ENCODE data around the gene PLXDC2. TPM values are rescaled to one million over a fixed set of nuclear protein-coding genes. Genes with fewer than 3 reads are reported as not detected.

Gene PLXDC2
- total and polyA plus RNA-seq, 10 of the 15 experiments (the other 5 are each of a cell fraction or from before 2014, with no cell fraction given) = 0.05 to 1.8 (median 0.14) TPM; not detected in 2

DNA sequence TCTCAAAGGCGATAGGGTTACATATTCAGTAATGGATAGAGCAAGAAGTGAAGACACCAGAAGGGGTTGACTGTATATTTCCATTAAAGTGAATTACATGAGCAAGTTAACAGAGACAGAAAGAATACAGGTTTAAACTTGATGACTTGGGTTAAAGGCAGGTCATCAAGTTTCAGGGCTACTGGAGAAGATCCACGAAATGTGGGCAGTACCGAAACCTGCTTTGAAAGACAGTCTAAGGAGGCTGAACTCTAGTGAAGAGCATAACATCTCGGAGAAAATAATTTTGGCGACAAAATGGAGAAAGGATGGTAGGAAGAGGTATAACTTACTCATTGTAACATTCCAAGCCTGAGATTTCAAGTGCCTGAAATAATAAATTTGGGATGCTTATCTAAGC, 26.6 kb upstream of the PLXDC2 start:
- in situ Hi-C loops (cut with MboI) (no loop called here), intact Hi-C loops (cut with micrococcal nuclease; ENCODE audit: unreplicated experiment) (no loop called here)
- Histone ChIP-seq H3K27ac (ENCODE audit: control insufficient read depth, insufficient read depth) (no peak overlapping the region), H3K79me2 (ENCODE audit: control insufficient read depth, insufficient read depth, low read length) (no peaks in the 10 kb centered on the region), H3K4me3 (no peak overlapping the region), H3K4me1 (ENCODE audit: control insufficient read depth, insufficient read depth, low read length) (no peaks in the 10 kb centered on the region), H3K4me2 (ENCODE audit: control insufficient read depth, insufficient read depth) (no peak overlapping the region), H3K9ac (ENCODE audit: control insufficient read depth, insufficient read depth, low read length) (no peak overlapping the region), H2AFZ (ENCODE audit: control insufficient read depth, low read depth, low read length) (no peak overlapping the region), H3K36me3 (ENCODE audit: control insufficient read depth in 2 of 2, insufficient read depth in 2 of 2, low read length in 1 of 2) (no peaks in the 10 kb centered on the region), H4K20me1 (ENCODE audit: control insufficient read depth, insufficient read depth) (no peaks in the 10 kb centered on the region), H3K9me3 (replicated peaks; ENCODE audit: control insufficient read depth, insufficient read depth, low read length) (no peaks in the 10 kb centered on the region), H3K27me3 (replicated peaks in 1 of 2; ENCODE audit: control insufficient read depth in 2 of 2, insufficient read depth in 2 of 2, low read length in 1 of 2) (no peaks in the 10 kb centered on the region)
- SMC1A ChIA-PET (ENCODE audit: uncharacterized antibody, unreplicated experiment) = no interaction called here
- ATAC-seq = no peak
- BruUV-seq (replicated peaks) = no TSS peak
- POLR2A ChIA-PET = no interaction called here
- 20% methylated on average over 5 of the region's 5 CpGs for WGBS (ENCODE audit: insufficient coverage, insufficient replicate concordance, low lambda C conversion rate, missing lambda C conversion rate)
- no peak for FAIRE-seq
- RAD21 ChIA-PET (ENCODE audit: unreplicated experiment) = no interaction called here
- CTCF ChIA-PET = interaction anchor here (0.7 kb wide), 2 partner anchors 25 to 183 kb away, joined by 3 to 5 read pairs; no protein-coding TSS in a partner anchor
- no peak for DNase-seq (ENCODE audit: low read depth, low spot score)
- TF ChIP-seq CHD1 (IDR thresholded peaks at IDR 0.05; ENCODE audit: low read depth, low read length) (no peak), HDGF (IDR thresholded peaks at IDR 0.05) (no peak), SMC3 (IDR thresholded peaks at IDR 0.05; ENCODE audit: borderline replicate concordance, low read length) (no peak), ZNF24 (IDR thresholded peaks at IDR 0.05) (no peak), TCF3 (IDR thresholded peaks at IDR 0.05; ENCODE audit: borderline replicate concordance, insufficient read depth, low read depth, low read length) (no peak), RELA (IDR thresholded peaks at IDR 0.05; ENCODE audit: borderline replicate concordance, partially characterized antibody) (no peak), ZNF274 (IDR thresholded peaks at IDR 0.05; ENCODE audit: insufficient read depth, insufficient read length) (no peak), BCL11A (IDR thresholded peaks at IDR 0.05; ENCODE audit: low read depth, low read length) (no peak), EP300 (IDR thresholded peaks at IDR 0.05; ENCODE audit: borderline replicate concordance in 1 of 2, control insufficient read depth in 1 of 2, low read depth in 2 of 2, low read length in 2 of 2) (no peak), CREB1 (IDR thresholded peaks at IDR 0.05; ENCODE audit: low read depth) (no peak), NR2F1 (conservative IDR thresholded peaks at IDR 0.05) (no peak)
- TF ChIP-seq, protein P1, sequence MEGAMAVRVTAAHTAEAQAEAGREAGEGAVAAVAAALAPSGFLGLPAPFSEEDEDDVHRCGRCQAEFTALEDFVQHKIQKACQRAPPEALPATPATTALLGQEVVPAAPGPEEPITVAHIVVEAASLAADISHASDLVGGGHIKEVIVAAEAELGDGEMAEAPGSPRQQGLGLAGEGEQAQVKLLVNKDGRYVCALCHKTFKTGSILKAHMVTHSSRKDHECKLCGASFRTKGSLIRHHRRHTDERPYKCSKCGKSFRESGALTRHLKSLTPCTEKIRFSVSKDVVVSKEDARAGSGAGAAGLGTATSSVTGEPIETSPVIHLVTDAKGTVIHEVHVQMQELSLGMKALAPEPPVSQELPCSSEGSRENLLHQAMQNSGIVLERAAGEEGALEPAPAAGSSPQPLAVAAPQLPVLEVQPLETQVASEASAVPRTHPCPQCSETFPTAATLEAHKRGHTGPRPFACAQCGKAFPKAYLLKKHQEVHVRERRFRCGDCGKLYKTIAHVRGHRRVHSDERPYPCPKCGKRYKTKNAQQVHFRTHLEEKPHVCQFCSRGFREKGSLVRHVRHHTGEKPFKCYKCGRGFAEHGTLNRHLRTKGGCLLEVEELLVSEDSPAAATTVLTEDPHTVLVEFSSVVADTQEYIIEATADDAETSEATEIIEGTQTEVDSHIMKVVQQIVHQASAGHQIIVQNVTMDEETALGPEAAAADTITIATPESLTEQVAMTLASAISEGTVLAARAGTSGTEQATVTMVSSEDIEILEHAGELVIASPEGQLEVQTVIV (IDR thresholded peaks at IDR 0.05; ENCODE audit: borderline replicate concordance, partially characterized antibody) = no peak
- TF ChIP-seq, protein P2, sequence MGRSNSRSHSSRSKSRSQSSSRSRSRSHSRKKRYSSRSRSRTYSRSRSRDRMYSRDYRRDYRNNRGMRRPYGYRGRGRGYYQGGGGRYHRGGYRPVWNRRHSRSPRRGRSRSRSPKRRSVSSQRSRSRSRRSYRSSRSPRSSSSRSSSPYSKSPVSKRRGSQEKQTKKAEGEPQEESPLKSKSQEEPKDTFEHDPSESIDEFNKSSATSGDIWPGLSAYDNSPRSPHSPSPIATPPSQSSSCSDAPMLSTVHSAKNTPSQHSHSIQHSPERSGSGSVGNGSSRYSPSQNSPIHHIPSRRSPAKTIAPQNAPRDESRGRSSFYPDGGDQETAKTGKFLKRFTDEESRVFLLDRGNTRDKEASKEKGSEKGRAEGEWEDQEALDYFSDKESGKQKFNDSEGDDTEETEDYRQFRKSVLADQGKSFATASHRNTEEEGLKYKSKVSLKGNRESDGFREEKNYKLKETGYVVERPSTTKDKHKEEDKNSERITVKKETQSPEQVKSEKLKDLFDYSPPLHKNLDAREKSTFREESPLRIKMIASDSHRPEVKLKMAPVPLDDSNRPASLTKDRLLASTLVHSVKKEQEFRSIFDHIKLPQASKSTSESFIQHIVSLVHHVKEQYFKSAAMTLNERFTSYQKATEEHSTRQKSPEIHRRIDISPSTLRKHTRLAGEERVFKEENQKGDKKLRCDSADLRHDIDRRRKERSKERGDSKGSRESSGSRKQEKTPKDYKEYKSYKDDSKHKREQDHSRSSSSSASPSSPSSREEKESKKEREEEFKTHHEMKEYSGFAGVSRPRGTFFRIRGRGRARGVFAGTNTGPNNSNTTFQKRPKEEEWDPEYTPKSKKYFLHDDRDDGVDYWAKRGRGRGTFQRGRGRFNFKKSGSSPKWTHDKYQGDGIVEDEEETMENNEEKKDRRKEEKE (IDR thresholded peaks at IDR 0.05) = no peak
- TF ChIP-seq, protein P3, sequence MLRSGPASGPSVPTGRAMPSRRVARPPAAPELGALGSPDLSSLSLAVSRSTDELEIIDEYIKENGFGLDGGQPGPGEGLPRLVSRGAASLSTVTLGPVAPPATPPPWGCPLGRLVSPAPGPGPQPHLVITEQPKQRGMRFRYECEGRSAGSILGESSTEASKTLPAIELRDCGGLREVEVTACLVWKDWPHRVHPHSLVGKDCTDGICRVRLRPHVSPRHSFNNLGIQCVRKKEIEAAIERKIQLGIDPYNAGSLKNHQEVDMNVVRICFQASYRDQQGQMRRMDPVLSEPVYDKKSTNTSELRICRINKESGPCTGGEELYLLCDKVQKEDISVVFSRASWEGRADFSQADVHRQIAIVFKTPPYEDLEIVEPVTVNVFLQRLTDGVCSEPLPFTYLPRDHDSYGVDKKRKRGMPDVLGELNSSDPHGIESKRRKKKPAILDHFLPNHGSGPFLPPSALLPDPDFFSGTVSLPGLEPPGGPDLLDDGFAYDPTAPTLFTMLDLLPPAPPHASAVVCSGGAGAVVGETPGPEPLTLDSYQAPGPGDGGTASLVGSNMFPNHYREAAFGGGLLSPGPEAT (IDR thresholded peaks at IDR 0.05; ENCODE audit: low read depth) = no peak
- TF ChIP-seq, protein P4, sequence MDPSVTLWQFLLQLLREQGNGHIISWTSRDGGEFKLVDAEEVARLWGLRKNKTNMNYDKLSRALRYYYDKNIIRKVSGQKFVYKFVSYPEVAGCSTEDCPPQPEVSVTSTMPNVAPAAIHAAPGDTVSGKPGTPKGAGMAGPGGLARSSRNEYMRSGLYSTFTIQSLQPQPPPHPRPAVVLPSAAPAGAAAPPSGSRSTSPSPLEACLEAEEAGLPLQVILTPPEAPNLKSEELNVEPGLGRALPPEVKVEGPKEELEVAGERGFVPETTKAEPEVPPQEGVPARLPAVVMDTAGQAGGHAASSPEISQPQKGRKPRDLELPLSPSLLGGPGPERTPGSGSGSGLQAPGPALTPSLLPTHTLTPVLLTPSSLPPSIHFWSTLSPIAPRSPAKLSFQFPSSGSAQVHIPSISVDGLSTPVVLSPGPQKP (IDR thresholded peaks at IDR 0.05; ENCODE audit: low read depth, low read length) = no peak
- TF ChIP-seq, protein P5, sequence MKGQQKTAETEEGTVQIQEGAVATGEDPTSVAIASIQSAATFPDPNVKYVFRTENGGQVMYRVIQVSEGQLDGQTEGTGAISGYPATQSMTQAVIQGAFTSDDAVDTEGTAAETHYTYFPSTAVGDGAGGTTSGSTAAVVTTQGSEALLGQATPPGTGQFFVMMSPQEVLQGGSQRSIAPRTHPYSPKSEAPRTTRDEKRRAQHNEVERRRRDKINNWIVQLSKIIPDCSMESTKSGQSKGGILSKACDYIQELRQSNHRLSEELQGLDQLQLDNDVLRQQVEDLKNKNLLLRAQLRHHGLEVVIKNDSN (IDR thresholded peaks at IDR 0.05; ENCODE audit: borderline replicate concordance, extremely low read length, insufficient read depth, low read depth, low read length) = no peak
